NCI-H2227 treated with DMSO at 0.1 percent for 48 hours (cell line): Measurements from ENCODE around the gene CFAP43.
"Not testable (repeated sequence)": the region's sequence is repeated elsewhere in the genome, so short reads cannot be mapped to it uniquely, and the experiment has no call there.

Source experiments
- DNase-seq: peaks from one replicate; lab custom pipeline; 2025; lab: John Stamatoyannopoulos, UW

Gene CFAP43

DNA sequence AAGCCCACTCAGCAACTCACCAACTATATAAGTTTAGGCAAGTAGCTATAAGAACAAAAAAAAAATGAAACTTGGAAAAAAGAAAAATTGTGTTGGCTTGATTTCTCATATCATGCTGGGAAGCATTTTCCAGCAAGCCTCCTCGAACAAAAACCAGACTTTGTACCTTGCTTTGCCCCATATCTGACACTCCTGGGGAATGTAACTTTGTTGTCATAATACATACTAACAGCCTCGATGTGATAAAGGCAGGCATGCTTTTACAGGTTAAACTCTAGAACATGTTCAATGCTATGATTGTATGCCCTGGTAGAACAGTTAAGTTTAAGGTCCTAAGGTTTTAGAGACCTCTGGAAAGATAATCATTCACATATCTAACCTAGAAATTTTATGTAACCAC lies 11.6 kb downstream of the CFAP43 start:
- DNase-seq: no peak

GRCh38 chr10:104218751-104219150 lies 13.4 kb downstream of the CFAP43 start:
- no peak for DNase-seq

GRCh38 chr10:104216631-104217030 lies 15.5 kb downstream of the CFAP43 start:
- DNase-seq: no peak

DNA sequence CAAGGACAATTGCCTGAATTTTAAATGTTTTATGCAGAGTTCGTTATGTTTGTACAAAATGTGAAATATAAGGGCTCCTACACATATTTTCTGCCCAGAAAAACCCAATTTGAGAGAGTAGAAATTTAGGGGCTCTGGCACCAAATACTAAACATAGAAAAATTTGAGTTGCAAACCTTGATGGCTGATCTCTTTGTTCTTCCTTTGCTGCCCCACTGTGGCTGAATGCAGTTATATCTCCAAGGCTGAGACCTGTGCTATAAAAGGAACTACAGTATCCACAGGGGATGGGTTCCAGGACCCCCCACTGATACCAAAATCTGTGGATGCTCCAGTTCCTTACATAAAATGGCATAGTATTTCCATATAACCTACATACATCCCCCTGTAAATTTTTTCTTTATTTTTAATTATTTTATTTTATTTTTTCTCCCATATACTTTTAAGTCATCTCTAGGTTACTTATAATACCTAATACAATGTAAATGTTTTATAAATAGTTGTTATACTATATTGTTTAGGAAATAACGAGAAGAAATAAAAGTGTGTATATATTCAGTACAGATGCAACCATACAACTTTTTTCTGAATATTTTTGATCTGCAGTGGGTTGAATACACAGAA lies 22.5 kb downstream of the CFAP43 start:
- DNase-seq: peak; percentile 19

DNA sequence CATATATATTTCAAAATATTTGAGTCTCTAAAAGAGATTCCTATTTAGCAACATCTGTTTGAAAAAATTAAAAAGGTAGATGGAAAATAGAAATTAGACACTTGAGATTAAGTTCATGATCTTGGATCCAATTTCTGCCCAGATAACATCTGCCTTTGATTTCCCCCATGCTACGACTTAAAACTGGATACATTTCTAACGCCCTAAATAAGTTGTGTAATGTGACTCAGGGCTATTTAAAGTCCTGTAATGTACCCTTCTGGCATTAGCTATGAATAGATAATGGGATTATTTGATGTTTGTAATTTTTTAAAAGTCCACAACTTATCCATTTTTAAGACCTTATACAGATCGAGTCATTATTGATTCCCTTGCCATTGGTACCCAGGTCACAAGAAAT lies 23.4 kb downstream of the CFAP43 start:
- no peak for DNase-seq

DNA sequence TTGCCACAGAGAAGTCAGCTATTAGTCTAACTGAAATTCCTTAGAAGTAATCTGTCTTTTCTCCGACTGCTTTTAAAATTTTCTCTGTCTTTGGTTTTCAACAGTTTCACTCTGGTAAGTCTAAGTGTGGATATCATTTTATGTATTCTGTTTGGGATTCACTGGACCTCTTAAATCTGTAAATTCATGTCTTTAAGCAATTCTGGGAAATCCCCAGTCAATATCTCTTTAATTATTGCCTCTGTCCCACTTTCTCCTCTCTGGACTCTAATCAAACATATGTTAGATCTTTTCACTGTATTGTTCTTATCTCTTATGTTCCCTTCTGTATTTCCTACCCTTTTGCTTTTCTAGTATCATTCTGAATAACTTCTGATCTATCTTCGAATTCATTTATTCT lies 29.9 kb downstream of the CFAP43 start:
- DNase-seq: no peak

GRCh38 chr10:104201636-104202035 lies 30.5 kb downstream of the CFAP43 start:
- no peak for DNase-seq

GRCh38 chr10:104199567-104199966 lies 32.6 kb downstream of the CFAP43 start:
- DNase-seq: no peak

DNA sequence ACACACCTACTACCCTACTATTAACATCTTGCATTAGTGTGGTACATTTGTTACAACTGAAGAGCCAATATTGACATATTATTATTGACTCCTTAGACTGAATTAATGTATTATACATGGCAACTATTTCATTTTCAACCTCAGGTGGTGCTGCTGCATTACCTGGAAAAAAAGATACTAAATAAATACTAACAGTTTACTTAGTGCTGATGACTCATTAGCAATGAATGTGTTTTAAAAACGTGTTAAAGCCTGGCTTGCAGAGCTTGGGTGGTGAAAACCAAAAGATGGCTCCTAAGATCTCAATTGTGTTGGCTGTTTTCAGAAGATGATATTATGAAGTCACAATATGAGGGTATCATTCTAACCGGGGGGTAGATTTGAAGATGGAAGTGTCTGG lies 34.8 kb downstream of the CFAP43 start:
- no peak for DNase-seq

GRCh38 chr10:104195706-104196105 lies 36.5 kb downstream of the CFAP43 start:
- DNase-seq: no peak

DNA sequence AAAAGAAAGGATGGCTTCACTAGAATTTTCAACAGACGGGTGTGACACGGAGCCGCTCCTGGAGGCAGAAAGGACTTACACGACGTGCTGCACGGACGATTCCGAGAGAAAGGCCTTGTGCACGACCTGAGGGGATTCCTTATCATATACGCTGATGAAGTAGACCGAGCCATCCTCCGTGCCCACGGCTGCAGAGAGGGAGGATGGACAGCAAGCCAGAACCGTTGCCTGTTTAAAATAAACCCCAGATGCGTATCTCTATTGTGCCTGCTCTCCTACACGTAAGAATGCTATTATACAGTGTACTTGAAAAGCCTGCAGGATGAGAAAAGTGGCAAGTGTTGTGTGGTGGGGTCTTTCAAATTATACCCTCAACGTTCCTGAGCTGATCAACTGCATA lies 38.4 kb downstream of the CFAP43 start:
- no peak for DNase-seq

GRCh38 chr10:104190695-104191094 lies 41.5 kb downstream of the CFAP43 start:
- no peak for DNase-seq

GRCh38 chr10:104183682-104184081 lies 48.5 kb downstream of the CFAP43 start:
- DNase-seq: no peak

DNA sequence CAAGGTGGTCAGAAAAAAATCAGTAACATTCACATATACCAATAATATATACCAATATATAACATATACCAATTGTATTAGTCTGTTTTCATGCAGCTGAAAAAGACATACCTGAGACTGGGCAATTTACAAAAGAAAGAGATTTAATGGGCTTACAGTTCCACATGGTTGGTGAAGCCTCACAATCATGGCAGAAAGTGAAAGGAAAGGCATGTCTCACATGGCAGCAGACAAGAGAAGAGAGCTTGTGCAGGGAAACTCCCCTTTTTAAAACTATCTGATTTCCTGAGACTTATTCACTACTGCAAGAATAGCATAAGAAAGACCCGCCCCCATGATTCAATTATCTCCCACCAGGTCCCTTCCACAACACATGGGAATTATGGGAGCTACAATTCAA lies 58.0 kb downstream of the CFAP43 start:
- not testable (repeated sequence) for DNase-seq

- DNase-seq: no peak
These were observed 61.4 kb downstream of the CFAP43 start for GRCh38 chr10:104170610-104171254.

DNA sequence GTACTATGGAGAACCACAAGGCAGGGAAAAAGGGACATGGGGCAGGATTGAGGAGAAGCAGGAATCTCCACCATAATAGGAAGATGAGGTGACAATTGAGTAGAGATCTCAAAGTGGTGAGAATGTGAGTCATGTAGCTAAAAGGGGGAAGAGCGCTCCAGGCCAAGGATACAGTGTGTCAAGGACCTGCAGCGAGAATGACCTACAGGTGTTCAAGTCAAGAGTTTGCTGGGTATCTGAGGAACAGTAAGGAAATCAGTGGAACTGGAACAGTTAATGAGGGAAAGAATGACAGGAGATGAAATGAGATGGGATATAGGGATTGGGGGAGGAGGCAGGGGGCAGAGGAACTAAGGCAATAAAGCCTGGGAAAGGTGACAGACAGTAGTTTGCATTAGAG lies 76.6 kb downstream of the CFAP43 start:
- DNase-seq: no peak

GRCh38 chr10:104151737-104152136 lies 80.4 kb downstream of the CFAP43 start:
- no peak for DNase-seq

DNA sequence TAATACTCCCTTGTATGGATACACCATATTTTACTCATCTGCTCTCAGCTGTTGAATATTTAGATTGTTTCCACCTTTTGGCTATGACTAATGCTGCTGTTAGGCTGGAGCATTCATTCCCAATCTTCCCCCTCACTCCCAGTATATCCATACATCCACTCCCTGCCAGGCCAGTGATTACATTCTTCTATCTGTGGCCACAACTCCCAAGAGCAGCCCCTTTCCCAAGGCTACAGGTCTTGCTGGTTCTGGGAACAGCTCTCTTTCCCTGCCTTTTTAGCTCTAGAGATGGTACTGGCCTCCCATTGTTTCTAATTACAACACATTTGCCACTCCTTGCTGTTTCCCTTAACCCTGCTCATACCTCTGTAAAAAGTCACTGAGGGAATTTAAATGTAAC lies 82.0 kb downstream of the CFAP43 start:
- DNase-seq: no peak

- no peak for DNase-seq
These were observed 85.3 kb downstream of the CFAP43 start for GRCh38 chr10:104146882-104147281.

- no peak for DNase-seq
These were observed 87.2 kb downstream of the CFAP43 start for GRCh38 chr10:104144931-104145330.

- DNase-seq: no peak
These were observed 88.3 kb downstream of the CFAP43 start for GRCh38 chr10:104143829-104144228.

GRCh38 chr10:104142081-104142480 lies 90.1 kb downstream of the CFAP43 start:
- DNase-seq: no peak

DNA sequence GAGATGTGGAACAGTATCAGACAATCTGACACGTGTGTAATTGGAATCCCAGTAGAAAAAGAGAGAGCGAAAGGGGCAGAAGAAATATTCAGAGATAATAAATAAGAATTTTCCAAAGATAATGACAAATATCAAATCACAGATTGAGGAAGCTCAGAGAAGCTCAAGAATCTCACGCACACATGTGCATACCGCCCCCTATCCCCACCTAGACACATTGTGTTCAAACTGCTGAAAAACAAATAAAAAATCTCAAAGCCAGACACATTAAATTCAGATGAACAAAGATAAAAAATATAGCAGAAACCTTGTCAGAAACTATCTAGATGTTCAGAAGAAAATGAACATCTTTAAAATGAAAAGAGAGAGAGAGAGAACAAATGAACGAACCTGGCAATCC lies 92.9 kb downstream of the CFAP43 start:
- DNase-seq: no peak

DNA sequence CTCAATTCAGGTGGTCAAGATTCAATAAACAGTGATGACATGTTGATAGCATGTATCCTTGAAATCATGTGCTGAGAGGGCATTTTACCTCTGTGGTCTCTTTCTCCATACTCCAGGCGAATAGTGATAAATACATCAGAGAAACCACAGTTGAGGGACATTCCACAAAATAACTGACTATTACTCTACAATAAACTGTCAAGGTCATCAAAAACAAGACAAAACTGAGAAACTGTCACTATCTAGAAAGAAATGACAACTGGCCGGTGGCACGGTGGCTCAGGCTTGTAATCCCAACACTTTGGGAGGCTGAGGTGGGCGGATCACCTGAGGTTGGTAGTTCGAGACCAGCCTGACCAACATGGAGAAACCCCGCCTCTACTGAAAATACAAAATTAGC lies 94.0 kb downstream of the CFAP43 start:
- no peak for DNase-seq
